Endothelial cell of umbilical vein (primary cell): ENCODE measurements around the gene FRG2C.
"Not testable (repeated sequence)": the region's sequence is repeated elsewhere in the genome, so short reads cannot be mapped to it uniquely, and the experiment has no call there.

ENCODE experiments used
- POLR2A ChIP-seq: IDR thresholded peaks from 2 replicates; pipeline ENCODE4 v1.6.1; 2012; ENCODE audit warnings: low read depth, mild to moderate bottlenecking, control low read depth, low read length
- TF ChIP-seq, protein P1 (sequence below), 2 donors: IDR thresholded peaks; 1 replicate in 1 of 2; 2 replicates in 1 of 2; pipeline ENCODE4 v1.5.1; 2011; ENCODE audit warnings: low read length in 2 of 2, mild to moderate bottlenecking in 2 of 2, moderate library complexity in 2 of 2, control low read depth in 1 of 2, inconsistent platforms in 1 of 2, low read depth in 1 of 2; ENCODE audit not compliant: insufficient read depth in 1 of 2; ENCODE audit errors: extremely low read depth in 1 of 2

DNA sequence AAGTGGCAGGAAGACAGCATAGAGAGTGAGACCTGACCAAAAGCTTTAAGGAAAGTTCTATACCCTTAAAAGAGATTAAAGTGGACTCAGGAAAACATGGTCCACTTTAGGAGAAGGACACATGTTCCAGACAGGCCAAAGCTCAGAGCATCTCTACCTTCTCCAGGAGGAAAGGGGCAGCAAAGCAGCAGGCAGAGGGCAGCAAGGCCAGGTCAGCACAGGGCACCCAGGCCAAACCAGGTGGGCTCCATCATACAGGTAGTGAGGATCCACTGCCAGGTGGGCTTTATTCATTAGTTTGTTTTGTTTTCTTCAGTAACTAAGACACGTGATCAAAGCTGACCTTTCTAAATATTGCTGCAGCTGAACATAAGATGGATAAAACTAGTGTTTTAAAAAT lies 19.8 kb downstream of the FRG2C start:
- TF ChIP-seq POLR2A = not testable (repeated sequence)
- TF ChIP-seq, protein P1, sequence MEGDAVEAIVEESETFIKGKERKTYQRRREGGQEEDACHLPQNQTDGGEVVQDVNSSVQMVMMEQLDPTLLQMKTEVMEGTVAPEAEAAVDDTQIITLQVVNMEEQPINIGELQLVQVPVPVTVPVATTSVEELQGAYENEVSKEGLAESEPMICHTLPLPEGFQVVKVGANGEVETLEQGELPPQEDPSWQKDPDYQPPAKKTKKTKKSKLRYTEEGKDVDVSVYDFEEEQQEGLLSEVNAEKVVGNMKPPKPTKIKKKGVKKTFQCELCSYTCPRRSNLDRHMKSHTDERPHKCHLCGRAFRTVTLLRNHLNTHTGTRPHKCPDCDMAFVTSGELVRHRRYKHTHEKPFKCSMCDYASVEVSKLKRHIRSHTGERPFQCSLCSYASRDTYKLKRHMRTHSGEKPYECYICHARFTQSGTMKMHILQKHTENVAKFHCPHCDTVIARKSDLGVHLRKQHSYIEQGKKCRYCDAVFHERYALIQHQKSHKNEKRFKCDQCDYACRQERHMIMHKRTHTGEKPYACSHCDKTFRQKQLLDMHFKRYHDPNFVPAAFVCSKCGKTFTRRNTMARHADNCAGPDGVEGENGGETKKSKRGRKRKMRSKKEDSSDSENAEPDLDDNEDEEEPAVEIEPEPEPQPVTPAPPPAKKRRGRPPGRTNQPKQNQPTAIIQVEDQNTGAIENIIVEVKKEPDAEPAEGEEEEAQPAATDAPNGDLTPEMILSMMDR (IDR thresholded peaks at IDR 0.05; ENCODE audit: extremely low read depth in 1 of 2, insufficient read depth in 1 of 2, low read depth in 1 of 2, low read length in 2 of 2) = not testable (repeated sequence)
